HepG2 (cell line): ENCODE data around the gene GARS1. TPM values are rescaled to one million over a fixed set of nuclear protein-coding genes. Genes with fewer than 3 reads are reported as not detected.

Experiments
- ATAC-seq: fragments of 200-7000 bp; cut with Tn5 transposase; 3 replicates; pipeline ENCODE4 v1.9.1; 2020; ENCODE audit warnings: mild to moderate bottlenecking, moderate library complexity
- BruUV-seq: library from RNA; stranded (reverse); fragments of 400-500 nt; replicated peaks from 2 replicates; lab custom pipeline; 2021; lab: Mats Ljungman, UMichigan
- CTCF ChIA-PET: fragments of 300-600 bp; formaldehyde crosslinking; extraction: SDS; loops from one replicate; lab custom pipeline; 2021; ENCODE audit warnings: low total read pairs, inconsistent platforms, low intra/inter-chr PET ratio; lab: Yijun Ruan, JAX
- POLR2A ChIA-PET: fragments of 350-600 bp; sonication (Branson Sonifier 250); formaldehyde crosslinking; loops from one replicate; lab custom pipeline; 2020; ENCODE audit warnings: antibody characterized with exemption, inconsistent platforms; lab: Yijun Ruan, JAX
- DNase-seq: peaks from one replicate; pipeline ENCODE4 v3.0.0-alpha.2; 2015; ENCODE audit warnings: low spot score
- FAIRE-seq: peaks from 3 replicates; lab custom pipeline; 2011; peaks lifted over from hg19 to GRCh38; lab: Jason Lieb, UNC
- H2AFZ ChIP-seq: one replicate; pipeline ENCODE4 v1.6.1; 2011; ENCODE audit warnings: low read length, inconsistent platforms
- H3K27ac ChIP-seq: fragments of 300-600 bp; 3 replicates; pipeline ENCODE4 v1.8.0; 2011; ENCODE audit warnings: mixed run types, mild to moderate bottlenecking, mixed read lengths, low read length, inconsistent platforms; ENCODE audit not compliant: insufficient read depth; ENCODE audit errors: extremely low read length
- H3K27me3 ChIP-seq, 2 experiments: fragments of 200-600 bp in 1 of 2; 2 replicates in 1 of 2; 3 replicates in 1 of 2; pipeline versions ENCODE4 v1.6.0 to v1.8.0; 2011; ENCODE audit warnings: low read length in 2 of 2, mild to moderate bottlenecking in 2 of 2, moderate library complexity in 2 of 2, inconsistent platforms in 1 of 2; ENCODE audit not compliant: insufficient read depth in 2 of 2, control insufficient read depth in 1 of 2
- H3K36me3 ChIP-seq, 2 experiments: fragments of 200-600 bp in 1 of 2; replicated peaks in 1 of 2; 2 replicates in 1 of 2; 3 replicates in 1 of 2; pipeline versions ENCODE4 v1.5.1 to v1.8.0; 2011; ENCODE audit warnings: low read length in 2 of 2, inconsistent platforms in 1 of 2; ENCODE audit not compliant: insufficient read depth in 2 of 2, control insufficient read depth in 1 of 2
- H3K4me1 ChIP-seq: 2 replicates; pipeline ENCODE4 v1.5.1; 2012; ENCODE audit warnings: low read length, inconsistent platforms; ENCODE audit not compliant: insufficient read depth
- H3K4me2 ChIP-seq: 2 replicates; pipeline ENCODE4 v1.6.0; 2011; ENCODE audit warnings: low read depth, low read length, inconsistent platforms
- H3K4me3 ChIP-seq, 3 experiments: fragments of 200-600 bp in 1 of 3; sonication (generic), shearing (Covaris generic) in 1 of 3; replicated peaks in 1 of 3; 2 replicates each; pipeline ENCODE4 v1.5.1; 2011 to 2016; ENCODE audit warnings: low read length in 3 of 3, inconsistent platforms in 2 of 3, low read depth in 2 of 3, mild to moderate bottlenecking in 2 of 3, control low read depth in 1 of 3, mixed read lengths in 1 of 3; ENCODE audit not compliant: insufficient read depth in 1 of 3
- H3K79me2 ChIP-seq: one replicate; pipeline ENCODE4 v1.6.1; 2011; ENCODE audit warnings: low read length, inconsistent platforms; ENCODE audit not compliant: insufficient read depth
- H3K9ac ChIP-seq: 2 replicates; pipeline ENCODE4 v1.6.0; 2011; ENCODE audit warnings: mild to moderate bottlenecking, low read depth, low read length, inconsistent platforms; ENCODE audit not compliant: insufficient read depth
- H3K9me3 ChIP-seq: 2 replicates; pipeline ENCODE4 v1.5.1; 2012; ENCODE audit warnings: mild to moderate bottlenecking, low read length
- H4K20me1 ChIP-seq: 2 replicates; pipeline ENCODE4 v1.6.0; 2011; ENCODE audit warnings: inconsistent platforms, mild to moderate bottlenecking, low read length, moderate library complexity; ENCODE audit not compliant: insufficient read depth
- AGO1 ChIP-seq: fragments of 200-400 bp; formaldehyde crosslinking; IDR thresholded peaks from 2 replicates; pipeline ENCODE4 v1.6.1; 2017; ENCODE audit warnings: mild to moderate bottlenecking, low read depth, low read length, moderate library complexity; ENCODE audit not compliant: poor library complexity, severe bottlenecking
- ARHGAP35 ChIP-seq: sonication (generic); formaldehyde crosslinking; IDR thresholded peaks from 2 replicates; pipeline ENCODE4 v1.9.0; 2022; ENCODE audit warnings: mild to moderate bottlenecking, inconsistent platforms, moderate library complexity, missing genetic modification reagents, borderline replicate concordance
- HNRNPH1 ChIP-seq: fragments of 200-400 bp; formaldehyde crosslinking; optimal IDR thresholded peaks from 2 replicates; pipeline ENCODE3; 2017; ENCODE audit warnings: mild to moderate bottlenecking, low read depth, low read length
- RXRA ChIP-seq: sonication (generic); formaldehyde crosslinking; IDR thresholded peaks from 2 replicates; pipeline ENCODE4 v1.5.1; 2020; ENCODE audit warnings: missing genetic modification reagents
- WGBS: methylation state at CpG from one replicate; pipeline ENCODE4 v1.1.6; 2017; ENCODE audit warnings: low lambda C conversion rate; 5-methylcytosine and 5-hydroxymethylcytosine counted together
- in situ Hi-C: cut with HindIII; loops from 2 replicates; pipeline ENCODE4 v1.10.0; 2017; ENCODE audit warnings: low pct_unique_long_range_greater_than_20kb; ENCODE audit not compliant: extremely low pct_ligation_motif_present
- intact Hi-C: fragments of 100-400 bp; cut with micrococcal nuclease; formaldehyde crosslinking; loops from one replicate; pipeline ENCODE4 v1.10.0; 2022; ENCODE audit not compliant: unreplicated experiment
- polyA plus RNA-seq, 8 experiments: library from polyadenylated mRNA; depleted of rRNA in 3 of 8; stranded (reverse) in 7 of 8; unstranded in 1 of 8; fragments of >200 nt; fragmentation: Illumina TruSeq in 4 of 8; extraction: Trizol in 4 of 8; gene quantifications; 2 replicates each; pipeline versions ENCODE4 v1.2.1 to v1.2.3, GENCODE V29; 2011 to 2016; ENCODE audit warnings: low read depth in 4 of 8, missing spikeins in 1 of 8, mixed read lengths in 1 of 8; ENCODE audit not compliant: insufficient read depth in 1 of 8
- total RNA-seq, 5 experiments: library from RNA; depleted of rRNA; stranded (reverse); fragments of >200 nt; fragmentation: Illumina TruSeq; extraction: Trizol; gene quantifications; 2 replicates each; pipeline ENCODE4 v1.2.3, GENCODE V29; 2016; ENCODE audit warnings: low read depth in 1 of 5
- TF ChIP-seq, protein P1 (sequence below): sonication (generic); formaldehyde crosslinking; IDR thresholded peaks from 2 replicates; pipeline ENCODE4 v1.5.0; 2020; ENCODE audit warnings: missing genetic modification reagents
- TF ChIP-seq, protein P2 (sequence below): sonication (generic); formaldehyde crosslinking; IDR thresholded peaks from 2 replicates; pipeline ENCODE4 v1.4.0; 2020; ENCODE audit warnings: missing genetic modification reagents
- TF ChIP-seq, protein P3 (sequence below): sonication (generic); formaldehyde crosslinking; IDR thresholded peaks from 2 replicates; pipeline ENCODE4 v1.5.0; 2020; ENCODE audit warnings: mild to moderate bottlenecking, missing genetic modification reagents, borderline replicate concordance
- TF ChIP-seq, protein P4 (sequence below): sonication (generic); formaldehyde crosslinking; IDR thresholded peaks from 2 replicates; pipeline ENCODE4 v1.5.0; 2020; ENCODE audit warnings: missing genetic modification reagents, mild to moderate bottlenecking, borderline replicate concordance
- TF ChIP-seq, protein P5 (sequence below): IDR thresholded peaks from 2 replicates; pipeline ENCODE4 v1.4.0; 2020; ENCODE audit warnings: mild to moderate bottlenecking, missing genetic modification reagents
- TF ChIP-seq, protein P6 (sequence below): sonication (generic); formaldehyde crosslinking; IDR thresholded peaks from 2 replicates; pipeline ENCODE4 v1.9.0; 2022; ENCODE audit warnings: missing genetic modification reagents, mild to moderate bottlenecking, borderline replicate concordance

GARS1 gene
- total and polyA plus RNA-seq, 2 of the 13 experiments (the other 11 are each of a cell fraction or from before 2014, with no cell fraction given), result 140 to 460 TPM

DNA sequence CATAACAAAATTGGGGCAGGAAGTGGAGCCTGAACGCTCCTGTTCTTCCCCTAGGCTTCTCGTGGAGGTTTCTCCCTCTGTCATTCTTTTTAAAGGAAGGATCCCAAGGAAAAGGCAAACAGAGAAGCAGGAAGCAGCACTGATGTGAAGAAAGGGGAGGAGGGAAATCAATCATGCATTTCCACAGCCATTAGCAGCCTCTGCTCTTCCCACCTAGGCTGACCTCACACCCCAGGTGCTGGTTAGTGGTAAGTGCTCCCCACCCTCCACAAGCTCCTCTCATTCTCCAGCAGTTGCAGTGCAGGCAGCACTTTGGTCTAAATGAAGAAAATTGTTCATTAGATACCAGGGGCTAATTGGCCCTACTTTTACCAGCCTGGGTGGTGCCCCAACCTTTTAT lies 85.0 kb downstream of the GARS1 start:
- Histone ChIP-seq H3K4me3 (no peak overlapping the region), H4K20me1 (no peaks in the 10 kb centered on the region), H2AFZ (no peak overlapping the region), H3K9ac (no peak overlapping the region), H3K27me3 (peaks cover 4 to 49% of the 10 kb centered on the region in 2 experiments; a peak in 4 of 5 replicates), H3K79me2 (no peaks in the 10 kb centered on the region), H3K4me1 (no peaks in the 10 kb centered on the region), H3K9me3 (no peaks in the 10 kb centered on the region), H3K36me3 (no peaks in the 10 kb centered on the region), H3K4me2 (no peak overlapping the region), H3K27ac (no peak overlapping the region)
- ChIA-PET POLR2A (no interaction called here), CTCF (no interaction called here)
- in situ Hi-C loops (no loop called here), intact Hi-C loops (no loop called here)
- no TSS peak for BruUV-seq
- DNase-seq, result no peak
- WGBS, result 4% methylated on average over 2 of the region's 2 CpGs
- FAIRE-seq, result no peak
- no peak for ATAC-seq
- TF ChIP-seq, protein P1, sequence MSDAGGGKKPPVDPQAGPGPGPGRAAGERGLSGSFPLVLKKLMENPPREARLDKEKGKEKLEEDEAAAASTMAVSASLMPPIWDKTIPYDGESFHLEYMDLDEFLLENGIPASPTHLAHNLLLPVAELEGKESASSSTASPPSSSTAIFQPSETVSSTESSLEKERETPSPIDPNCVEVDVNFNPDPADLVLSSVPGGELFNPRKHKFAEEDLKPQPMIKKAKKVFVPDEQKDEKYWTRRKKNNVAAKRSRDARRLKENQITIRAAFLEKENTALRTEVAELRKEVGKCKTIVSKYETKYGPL (CRISPR knock-in tag), result no peak
- TF ChIP-seq, protein P2, sequence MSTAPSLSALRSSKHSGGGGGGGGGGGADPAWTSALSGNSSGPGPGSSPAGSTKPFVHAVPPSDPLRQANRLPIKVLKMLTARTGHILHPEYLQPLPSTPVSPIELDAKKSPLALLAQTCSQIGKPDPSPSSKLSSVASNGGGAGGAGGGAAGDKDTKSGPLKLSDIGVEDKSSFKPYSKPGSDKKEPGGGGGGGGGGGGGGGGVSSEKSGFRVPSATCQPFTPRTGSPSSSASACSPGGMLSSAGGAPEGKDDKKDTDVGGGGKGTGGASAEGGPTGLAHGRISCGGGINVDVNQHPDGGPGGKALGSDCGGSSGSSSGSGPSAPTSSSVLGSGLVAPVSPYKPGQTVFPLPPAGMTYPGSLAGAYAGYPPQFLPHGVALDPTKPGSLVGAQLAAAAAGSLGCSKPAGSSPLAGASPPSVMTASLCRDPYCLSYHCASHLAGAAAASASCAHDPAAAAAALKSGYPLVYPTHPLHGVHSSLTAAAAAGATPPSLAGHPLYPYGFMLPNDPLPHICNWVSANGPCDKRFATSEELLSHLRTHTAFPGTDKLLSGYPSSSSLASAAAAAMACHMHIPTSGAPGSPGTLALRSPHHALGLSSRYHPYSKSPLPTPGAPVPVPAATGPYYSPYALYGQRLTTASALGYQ, result no peak
- TF ChIP-seq, protein P3, sequence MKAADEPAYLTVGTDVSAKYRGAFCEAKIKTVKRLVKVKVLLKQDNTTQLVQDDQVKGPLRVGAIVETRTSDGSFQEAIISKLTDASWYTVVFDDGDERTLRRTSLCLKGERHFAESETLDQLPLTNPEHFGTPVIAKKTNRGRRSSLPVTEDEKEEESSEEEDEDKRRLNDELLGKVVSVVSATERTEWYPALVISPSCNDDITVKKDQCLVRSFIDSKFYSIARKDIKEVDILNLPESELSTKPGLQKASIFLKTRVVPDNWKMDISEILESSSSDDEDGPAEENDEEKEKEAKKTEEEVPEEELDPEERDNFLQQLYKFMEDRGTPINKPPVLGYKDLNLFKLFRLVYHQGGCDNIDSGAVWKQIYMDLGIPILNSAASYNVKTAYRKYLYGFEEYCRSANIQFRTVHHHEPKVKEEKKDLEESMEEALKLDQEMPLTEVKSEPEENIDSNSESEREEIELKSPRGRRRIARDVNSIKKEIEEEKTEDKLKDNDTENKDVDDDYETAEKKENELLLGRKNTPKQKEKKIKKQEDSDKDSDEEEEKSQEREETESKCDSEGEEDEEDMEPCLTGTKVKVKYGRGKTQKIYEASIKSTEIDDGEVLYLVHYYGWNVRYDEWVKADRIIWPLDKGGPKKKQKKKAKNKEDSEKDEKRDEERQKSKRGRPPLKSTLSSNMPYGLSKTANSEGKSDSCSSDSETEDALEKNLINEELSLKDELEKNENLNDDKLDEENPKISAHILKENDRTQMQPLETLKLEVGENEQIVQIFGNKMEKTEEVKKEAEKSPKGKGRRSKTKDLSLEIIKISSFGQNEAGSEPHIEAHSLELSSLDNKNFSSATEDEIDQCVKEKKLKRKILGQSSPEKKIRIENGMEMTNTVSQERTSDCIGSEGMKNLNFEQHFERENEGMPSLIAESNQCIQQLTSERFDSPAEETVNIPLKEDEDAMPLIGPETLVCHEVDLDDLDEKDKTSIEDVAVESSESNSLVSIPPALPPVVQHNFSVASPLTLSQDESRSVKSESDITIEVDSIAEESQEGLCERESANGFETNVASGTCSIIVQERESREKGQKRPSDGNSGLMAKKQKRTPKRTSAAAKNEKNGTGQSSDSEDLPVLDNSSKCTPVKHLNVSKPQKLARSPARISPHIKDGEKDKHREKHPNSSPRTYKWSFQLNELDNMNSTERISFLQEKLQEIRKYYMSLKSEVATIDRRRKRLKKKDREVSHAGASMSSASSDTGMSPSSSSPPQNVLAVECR (CRISPR knock-in tag), result no peak
- TF ChIP-seq, protein P4, sequence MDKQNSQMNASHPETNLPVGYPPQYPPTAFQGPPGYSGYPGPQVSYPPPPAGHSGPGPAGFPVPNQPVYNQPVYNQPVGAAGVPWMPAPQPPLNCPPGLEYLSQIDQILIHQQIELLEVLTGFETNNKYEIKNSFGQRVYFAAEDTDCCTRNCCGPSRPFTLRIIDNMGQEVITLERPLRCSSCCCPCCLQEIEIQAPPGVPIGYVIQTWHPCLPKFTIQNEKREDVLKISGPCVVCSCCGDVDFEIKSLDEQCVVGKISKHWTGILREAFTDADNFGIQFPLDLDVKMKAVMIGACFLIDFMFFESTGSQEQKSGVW (CRISPR knock-in tag), result no peak
- TF ChIP-seq, protein P5, sequence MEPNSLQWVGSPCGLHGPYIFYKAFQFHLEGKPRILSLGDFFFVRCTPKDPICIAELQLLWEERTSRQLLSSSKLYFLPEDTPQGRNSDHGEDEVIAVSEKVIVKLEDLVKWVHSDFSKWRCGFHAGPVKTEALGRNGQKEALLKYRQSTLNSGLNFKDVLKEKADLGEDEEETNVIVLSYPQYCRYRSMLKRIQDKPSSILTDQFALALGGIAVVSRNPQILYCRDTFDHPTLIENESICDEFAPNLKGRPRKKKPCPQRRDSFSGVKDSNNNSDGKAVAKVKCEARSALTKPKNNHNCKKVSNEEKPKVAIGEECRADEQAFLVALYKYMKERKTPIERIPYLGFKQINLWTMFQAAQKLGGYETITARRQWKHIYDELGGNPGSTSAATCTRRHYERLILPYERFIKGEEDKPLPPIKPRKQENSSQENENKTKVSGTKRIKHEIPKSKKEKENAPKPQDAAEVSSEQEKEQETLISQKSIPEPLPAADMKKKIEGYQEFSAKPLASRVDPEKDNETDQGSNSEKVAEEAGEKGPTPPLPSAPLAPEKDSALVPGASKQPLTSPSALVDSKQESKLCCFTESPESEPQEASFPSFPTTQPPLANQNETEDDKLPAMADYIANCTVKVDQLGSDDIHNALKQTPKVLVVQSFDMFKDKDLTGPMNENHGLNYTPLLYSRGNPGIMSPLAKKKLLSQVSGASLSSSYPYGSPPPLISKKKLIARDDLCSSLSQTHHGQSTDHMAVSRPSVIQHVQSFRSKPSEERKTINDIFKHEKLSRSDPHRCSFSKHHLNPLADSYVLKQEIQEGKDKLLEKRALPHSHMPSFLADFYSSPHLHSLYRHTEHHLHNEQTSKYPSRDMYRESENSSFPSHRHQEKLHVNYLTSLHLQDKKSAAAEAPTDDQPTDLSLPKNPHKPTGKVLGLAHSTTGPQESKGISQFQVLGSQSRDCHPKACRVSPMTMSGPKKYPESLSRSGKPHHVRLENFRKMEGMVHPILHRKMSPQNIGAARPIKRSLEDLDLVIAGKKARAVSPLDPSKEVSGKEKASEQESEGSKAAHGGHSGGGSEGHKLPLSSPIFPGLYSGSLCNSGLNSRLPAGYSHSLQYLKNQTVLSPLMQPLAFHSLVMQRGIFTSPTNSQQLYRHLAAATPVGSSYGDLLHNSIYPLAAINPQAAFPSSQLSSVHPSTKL (CRISPR knock-in tag), result no peak
- TF ChIP-seq AGO1, result no peak
- TF ChIP-seq, protein P6, sequence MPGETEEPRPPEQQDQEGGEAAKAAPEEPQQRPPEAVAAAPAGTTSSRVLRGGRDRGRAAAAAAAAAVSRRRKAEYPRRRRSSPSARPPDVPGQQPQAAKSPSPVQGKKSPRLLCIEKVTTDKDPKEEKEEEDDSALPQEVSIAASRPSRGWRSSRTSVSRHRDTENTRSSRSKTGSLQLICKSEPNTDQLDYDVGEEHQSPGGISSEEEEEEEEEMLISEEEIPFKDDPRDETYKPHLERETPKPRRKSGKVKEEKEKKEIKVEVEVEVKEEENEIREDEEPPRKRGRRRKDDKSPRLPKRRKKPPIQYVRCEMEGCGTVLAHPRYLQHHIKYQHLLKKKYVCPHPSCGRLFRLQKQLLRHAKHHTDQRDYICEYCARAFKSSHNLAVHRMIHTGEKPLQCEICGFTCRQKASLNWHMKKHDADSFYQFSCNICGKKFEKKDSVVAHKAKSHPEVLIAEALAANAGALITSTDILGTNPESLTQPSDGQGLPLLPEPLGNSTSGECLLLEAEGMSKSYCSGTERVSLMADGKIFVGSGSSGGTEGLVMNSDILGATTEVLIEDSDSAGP, result no peak
- no peak for TF ChIP-seq RXRA (CRISPR knock-in tag)
- TF ChIP-seq HNRNPH1, result no peak
- TF ChIP-seq ARHGAP35, result no peak
